SK-N-SH (cell line): ENCODE measurements around the gene KRTAP5-3. TPM values are rescaled to one million over a fixed set of nuclear protein-coding genes. Genes with fewer than 3 reads are reported as not detected.

Source experiments
- CTCF ChIA-PET: fragments of 300-600, 350-600 bp; formaldehyde crosslinking; extraction: SDS; loops from one replicate; lab custom pipeline; 2021; lab: Yijun Ruan, JAX
- POLR2A ChIA-PET: fragments of 350-600 bp; sonication (Branson Sonifier 250); formaldehyde crosslinking; extraction: SDS; loops from one replicate; lab custom pipeline; 2020; ENCODE audit warnings: antibody characterized with exemption, inconsistent platforms; lab: Yijun Ruan, JAX
- DNase-seq: peaks from one replicate; pipeline ENCODE4 v3.0.0; 2012
- H2AFZ ChIP-seq: fragments of 200-600 bp; sonication (generic); 2 replicates; pipeline ENCODE4 v1.8.1; 2016; ENCODE audit warnings: antibody characterized with exemption, mild to moderate bottlenecking, low read depth
- H3F3A ChIP-seq: fragments of 200-600 bp; sonication (generic); replicated peaks from 2 replicates; pipeline ENCODE3; 2016; ENCODE audit warnings: antibody characterized with exemption, mild to moderate bottlenecking; ENCODE audit not compliant: insufficient read depth
- H3K27ac ChIP-seq, 2 experiments: fragments of 200-500 bp in 1 of 2; fragments of 200-600 bp in 1 of 2; sonication (Bioruptor generic) in 1 of 2; sonication (generic), shearing (Covaris generic) in 1 of 2; 2 replicates each; pipeline versions ENCODE4 v1.5.1 to v1.6.1; 2014 to 2016; ENCODE audit warnings: low read depth in 2 of 2, inconsistent platforms in 1 of 2, low read length in 1 of 2, mild to moderate bottlenecking in 1 of 2, mixed read lengths in 1 of 2
- H3K27me3 ChIP-seq: fragments of 200-600 bp; sonication (generic), shearing (Covaris generic); 2 replicates; pipeline ENCODE4 v1.6.1; 2016; ENCODE audit warnings: mixed run types; ENCODE audit not compliant: insufficient read depth
- H3K36me3 ChIP-seq, 2 experiments: fragments of 200-500 bp in 1 of 2; fragments of 200-600 bp in 1 of 2; sonication (Bioruptor generic) in 1 of 2; sonication (generic) in 1 of 2; replicated peaks in 1 of 2; 2 replicates each; pipeline versions ENCODE3 to v1.5.1; 2014 to 2016; ENCODE audit warnings: low read length in 1 of 2, mild to moderate bottlenecking in 1 of 2; ENCODE audit not compliant: insufficient read depth in 2 of 2, control insufficient read depth in 1 of 2
- H3K4me1 ChIP-seq, 2 experiments: fragments of 200-500 bp in 1 of 2; fragments of 200-600 bp in 1 of 2; sonication (Bioruptor generic) in 1 of 2; sonication (generic), shearing (Covaris generic) in 1 of 2; 2 replicates each; pipeline versions ENCODE4 v1.5.1 to v1.6.1; 2014 to 2016; ENCODE audit warnings: low read depth in 1 of 2, low read length in 1 of 2, mixed run types in 1 of 2; ENCODE audit not compliant: insufficient read depth in 2 of 2, control insufficient read depth in 1 of 2
- H3K4me2 ChIP-seq: fragments of 200-600 bp; sonication (generic), shearing (Covaris generic); 2 replicates; pipeline ENCODE4 v1.6.1; 2017; ENCODE audit warnings: mixed run types
- H3K4me3 ChIP-seq, 2 experiments: fragments of 200-500 bp in 1 of 2; fragments of 200-600 bp in 1 of 2; sonication (Bioruptor generic) in 1 of 2; sonication (generic), shearing (Covaris generic) in 1 of 2; 2 replicates each; pipeline versions ENCODE4 v1.5.1 to v1.8.1; 2014 to 2016; ENCODE audit warnings: low read depth in 2 of 2, inconsistent platforms in 1 of 2, low read length in 1 of 2, mild to moderate bottlenecking in 1 of 2, mixed read lengths in 1 of 2, moderate library complexity in 1 of 2
- H3K79me2 ChIP-seq: fragments of 200-600 bp; sonication (generic); 2 replicates; pipeline ENCODE4 v1.8.1; 2017; ENCODE audit warnings: mild to moderate bottlenecking; ENCODE audit not compliant: insufficient read depth
- H3K9ac ChIP-seq: fragments of 200-600 bp; sonication (generic); 2 replicates; pipeline ENCODE4 v1.6.1; 2017; ENCODE audit warnings: mixed run types
- H3K9me2 ChIP-seq: fragments of 200-600 bp; sonication (generic); 2 replicates; pipeline ENCODE4 v1.6.1; 2017; ENCODE audit warnings: mixed run types
- H3K9me3 ChIP-seq: fragments of 200-600 bp; sonication (generic); 2 replicates; pipeline ENCODE4 v1.6.1; 2017; ENCODE audit warnings: mixed run types, mild to moderate bottlenecking, moderate library complexity
- H4K20me1 ChIP-seq: fragments of 200-600 bp; sonication (generic); 2 replicates; pipeline ENCODE4 v1.6.1; 2017; ENCODE audit warnings: mild to moderate bottlenecking, mixed run types; ENCODE audit not compliant: insufficient read depth
- CHD2 ChIP-seq: fragments of 150-350 bp; IDR thresholded peaks from 2 replicates; pipeline ENCODE4 v1.6.1; 2018; ENCODE audit warnings: low read length; ENCODE audit not compliant: partially characterized antibody
- FOXM1 ChIP-seq: IDR thresholded peaks from 2 replicates; pipeline ENCODE4 v1.4.0; 2012; ENCODE audit warnings: low read depth, mild to moderate bottlenecking
- MEF2A ChIP-seq: IDR thresholded peaks from 2 replicates; pipeline ENCODE4 v1.4.0; 2012; ENCODE audit warnings: low read depth, borderline replicate concordance
- MXI1 ChIP-seq: IDR thresholded peaks from 2 replicates; pipeline ENCODE4 v1.6.1; 2012; ENCODE audit warnings: mild to moderate bottlenecking, low read depth, low read length, improper control_type of control experiment
- NRF1 ChIP-seq: IDR thresholded peaks from 2 replicates; pipeline ENCODE4 v1.6.1; 2012; ENCODE audit warnings: low read depth, mild to moderate bottlenecking, low read length
- REST ChIP-seq: IDR thresholded peaks from 2 replicates; pipeline ENCODE4 v1.6.1; 2012; ENCODE audit warnings: mild to moderate bottlenecking, low read depth, low read length, moderate library complexity
- WGBS: methylation state at CpG from one replicate; pipeline ENCODE4 v1.1.6; 2017; ENCODE audit warnings: low lambda C conversion rate; 5-methylcytosine and 5-hydroxymethylcytosine counted together
- polyA plus RNA-seq, 3 experiments: library from polyadenylated mRNA; depleted of rRNA; stranded (reverse); fragments of >200 nt; gene quantifications; 2 replicates each; pipeline ENCODE4 v1.2.3, GENCODE V29; 2012
- TF ChIP-seq, protein P1 (sequence below): IDR thresholded peaks from 2 replicates; pipeline ENCODE4 v1.4.0; 2012; ENCODE audit warnings: low read depth, borderline replicate concordance

KRTAP5-3 gene
- polyA plus RNA-seq, 1 of the 3 experiments (the other 2 are of a cell fraction), result not detected

DNA sequence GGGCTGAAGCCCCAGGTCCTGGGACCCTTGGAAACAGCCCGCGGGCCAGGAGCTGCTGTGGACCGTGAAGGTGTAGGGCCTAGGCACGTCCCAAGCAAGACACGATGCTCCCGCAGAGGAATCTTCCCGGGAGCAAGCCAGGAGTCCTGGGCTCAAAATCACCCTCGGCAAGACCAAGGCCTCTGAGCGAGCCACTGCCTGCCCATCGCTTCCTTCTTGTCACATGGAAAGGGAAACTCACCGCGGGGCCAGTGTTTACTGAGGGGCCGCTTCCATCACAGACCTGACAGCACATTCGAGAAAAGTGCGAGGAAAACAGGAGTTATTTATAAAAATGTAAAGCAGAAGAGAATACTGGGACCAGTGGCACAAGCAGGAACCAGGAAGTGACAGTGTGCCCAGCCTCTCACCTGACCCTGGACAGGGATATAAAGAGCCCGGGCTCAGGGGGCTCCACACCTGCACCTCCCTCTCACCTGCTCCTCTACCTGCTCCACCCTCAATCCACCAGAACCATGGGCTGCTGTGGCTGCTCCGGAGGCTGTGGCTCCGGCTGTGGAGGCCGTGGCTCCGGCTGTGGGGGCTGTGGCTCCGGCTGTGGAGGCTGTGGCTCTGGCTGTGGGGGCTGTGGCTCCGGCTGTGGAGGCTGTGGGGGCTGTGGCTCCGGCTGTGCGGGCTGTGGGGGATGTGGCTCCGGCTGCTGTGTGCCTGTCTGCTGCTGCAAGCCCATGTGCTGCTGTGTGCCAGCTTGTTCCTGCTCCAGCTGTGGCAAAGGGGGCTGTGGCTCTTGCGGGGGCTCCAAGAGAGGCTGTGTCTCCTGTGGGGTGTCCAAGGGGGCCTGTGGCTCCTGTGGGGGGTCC lies 21.3 kb upstream of the KRTAP5-3 start, which contains the start of gene KRTAP5-5:
Gene KRTAP5-5, plus strand, starts transcription at position 450 of the 860 bp plus-strand sequence. Its CDS starts 66 bp downstream, at position 516.
- no peaks in the 10 kb centered on the region for H3K9me3 ChIP-seq
- no peaks in the 10 kb centered on the region for H3F3A ChIP-seq
- no peak within 1 kb of the TSS for H3K27ac ChIP-seq
- H2AFZ ChIP-seq, result no peak within 1 kb of the TSS; the same call in 1 of the 2 replicates
- no peak for TF ChIP-seq NRF1
- no peak for TF ChIP-seq REST
- TF ChIP-seq, protein P1, sequence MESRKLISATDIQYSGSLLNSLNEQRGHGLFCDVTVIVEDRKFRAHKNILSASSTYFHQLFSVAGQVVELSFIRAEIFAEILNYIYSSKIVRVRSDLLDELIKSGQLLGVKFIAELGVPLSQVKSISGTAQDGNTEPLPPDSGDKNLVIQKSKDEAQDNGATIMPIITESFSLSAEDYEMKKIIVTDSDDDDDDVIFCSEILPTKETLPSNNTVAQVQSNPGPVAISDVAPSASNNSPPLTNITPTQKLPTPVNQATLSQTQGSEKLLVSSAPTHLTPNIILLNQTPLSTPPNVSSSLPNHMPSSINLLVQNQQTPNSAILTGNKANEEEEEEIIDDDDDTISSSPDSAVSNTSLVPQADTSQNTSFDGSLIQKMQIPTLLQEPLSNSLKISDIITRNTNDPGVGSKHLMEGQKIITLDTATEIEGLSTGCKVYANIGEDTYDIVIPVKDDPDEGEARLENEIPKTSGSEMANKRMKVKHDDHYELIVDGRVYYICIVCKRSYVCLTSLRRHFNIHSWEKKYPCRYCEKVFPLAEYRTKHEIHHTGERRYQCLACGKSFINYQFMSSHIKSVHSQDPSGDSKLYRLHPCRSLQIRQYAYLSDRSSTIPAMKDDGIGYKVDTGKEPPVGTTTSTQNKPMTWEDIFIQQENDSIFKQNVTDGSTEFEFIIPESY, result no peak
- no peak for TF ChIP-seq CHD2
- TF ChIP-seq MEF2A, result no peak
- no peak for TF ChIP-seq MXI1
- no peak for TF ChIP-seq FOXM1
- WGBS, result 71% methylated on average over 16 of the region's 26 CpGs
- no peaks in the 10 kb centered on the region for H4K20me1 ChIP-seq
- peak within 1 kb of the TSS in 1 of 2 experiments; percentile 35; a peak in 1 of 4 replicates for H3K4me3 ChIP-seq
- no peak within 1 kb of the TSS for H3K9ac ChIP-seq
- H3K4me2 ChIP-seq, result no peak within 1 kb of the TSS
- DNase-seq, result no peak
- H3K36me3 ChIP-seq, result no peaks in the 10 kb centered on the region
- ChIA-PET POLR2A (no interaction called here), CTCF (interaction anchor here (0.7 to 4.7 kb wide), 20 partner anchors 8 to 224 kb away, joined by 3 to 49 read pairs (median 6); partner anchors contain the start of gene KRTAP5-2)
- no peaks in the 10 kb centered on the region for H3K9me2 ChIP-seq
- H3K27me3 ChIP-seq, result peaks cover 19% of the 10 kb centered on the region; the same call in 1 of the 2 replicates
- no peaks in the 10 kb centered on the region for H3K79me2 ChIP-seq
- H3K4me1 ChIP-seq, result peaks cover 0 to 11% of the 10 kb centered on the region in 2 experiments; a peak in 1 of 4 replicates
